Body of pancreas (tissue), 4 donors: ENCODE data around the gene PILRA. TPM values are rescaled to one million over a fixed set of nuclear protein-coding genes. Genes with fewer than 3 reads are reported as not detected.
"Not testable (repeated sequence)": the region's sequence is repeated elsewhere in the genome, so short reads cannot be mapped to it uniquely, and the experiment has no call there.

ENCODE experiments used
- ATAC-seq: fragments of 150-250 bp; one replicate; pipeline ENCODE4 v1.9.1; 2016
- DNase-seq, 4 donors: peaks; one replicate each; pipeline ENCODE4 v3.0.0-alpha.2; 2019
- H3K27ac ChIP-seq, 4 donors: fragments of 200-600 bp; sonication (generic); 1 replicate in 3 of 4; 2 replicates in 1 of 4; pipeline versions ENCODE4 v1.5.1 to v1.6.1; 2016 to 2019; ENCODE audit warnings: mild to moderate bottlenecking in 1 of 4, mixed read lengths in 1 of 4, moderate library complexity in 1 of 4
- H3K27me3 ChIP-seq, 2 donors: fragments of 200-600 bp; sonication (generic); one replicate each; pipeline ENCODE4 v1.6.0; 2016; ENCODE audit warnings: mild to moderate bottlenecking in 1 of 2
- H3K36me3 ChIP-seq, 2 donors: fragments of 200-600 bp; sonication (generic); replicated peaks in 1 of 2; 2 replicates each; pipeline ENCODE4 v1.5.1; 2016; ENCODE audit warnings: low read depth in 2 of 2; ENCODE audit not compliant: insufficient read depth in 1 of 2
- H3K4me1 ChIP-seq: fragments of 200-600 bp; sonication (generic); one replicate; pipeline ENCODE4 v1.6.0; 2016
- H3K4me3 ChIP-seq, 2 donors: fragments of 200-600 bp; sonication (generic); 1 replicate in 1 of 2; 2 replicates in 1 of 2; pipeline ENCODE4 v1.5.1; 2016 to 2019
- H3K9me3 ChIP-seq, 3 donors: fragments of 200-600 bp; sonication (generic); 1 replicate in 2 of 3; 2 replicates in 1 of 3; pipeline ENCODE4 v1.5.1; 2016
- POLR2A ChIP-seq, 3 donors: fragments of 450-650 bp; IDR thresholded peaks; one replicate each; pipeline ENCODE4 v1.6.1; 2016; ENCODE audit warnings: antibody characterized with exemption in 3 of 3, mild to moderate bottlenecking in 2 of 3
- WGBS, 2 donors: methylation state at CpG; one replicate each; pipeline ENCODE4 v1.1.5; 2017; 5-methylcytosine and 5-hydroxymethylcytosine counted together
- intact Hi-C: fragments of 100-400 bp; cut with DNase I; formaldehyde crosslinking; loops from one replicate; pipeline ENCODE4 v1.15.1; 2023
- total RNA-seq, 2 donors: library from RNA; depleted of rRNA; stranded (reverse); fragments of >200 nt; gene quantifications; one replicate each; pipeline ENCODE4 v1.1.0, GENCODE V29; 2016
- TF ChIP-seq, protein P1 (sequence below), 7 experiments: fragments of 450-650 bp in 4 of 7; fragments of 200-600 bp in 3 of 7; sonication (generic) in 3 of 7; IDR thresholded peaks; one replicate each; pipeline ENCODE4 v1.5.1; 2016 to 2019; ENCODE audit warnings: antibody characterized with exemption in 7 of 7

Gene PILRA
- total RNA-seq, 2 donors from 2014 or later = 7.0 TPM; not detected in 1

GRCh38 chr7:100374601-100375000 is 1.3 kb downstream of the PILRA start:
- H3K4me3 ChIP-seq = no peak overlapping the region
- ATAC-seq (no peak), DNase-seq (no peak)
- intact Hi-C loops = no loop called here
- 58 to 72% methylated on average over 5 of the region's 5 CpGs for WGBS, 2 donors
- H3K4me1 ChIP-seq = no peaks in the 10 kb centered on the region
- H3K36me3 ChIP-seq = no peaks in the 10 kb centered on the region
- no peaks in the 10 kb centered on the region for H3K9me3 ChIP-seq
- no peak overlapping the region for H3K27ac ChIP-seq
- no peaks in the 10 kb centered on the region for H3K27me3 ChIP-seq
- TF ChIP-seq, protein P1, sequence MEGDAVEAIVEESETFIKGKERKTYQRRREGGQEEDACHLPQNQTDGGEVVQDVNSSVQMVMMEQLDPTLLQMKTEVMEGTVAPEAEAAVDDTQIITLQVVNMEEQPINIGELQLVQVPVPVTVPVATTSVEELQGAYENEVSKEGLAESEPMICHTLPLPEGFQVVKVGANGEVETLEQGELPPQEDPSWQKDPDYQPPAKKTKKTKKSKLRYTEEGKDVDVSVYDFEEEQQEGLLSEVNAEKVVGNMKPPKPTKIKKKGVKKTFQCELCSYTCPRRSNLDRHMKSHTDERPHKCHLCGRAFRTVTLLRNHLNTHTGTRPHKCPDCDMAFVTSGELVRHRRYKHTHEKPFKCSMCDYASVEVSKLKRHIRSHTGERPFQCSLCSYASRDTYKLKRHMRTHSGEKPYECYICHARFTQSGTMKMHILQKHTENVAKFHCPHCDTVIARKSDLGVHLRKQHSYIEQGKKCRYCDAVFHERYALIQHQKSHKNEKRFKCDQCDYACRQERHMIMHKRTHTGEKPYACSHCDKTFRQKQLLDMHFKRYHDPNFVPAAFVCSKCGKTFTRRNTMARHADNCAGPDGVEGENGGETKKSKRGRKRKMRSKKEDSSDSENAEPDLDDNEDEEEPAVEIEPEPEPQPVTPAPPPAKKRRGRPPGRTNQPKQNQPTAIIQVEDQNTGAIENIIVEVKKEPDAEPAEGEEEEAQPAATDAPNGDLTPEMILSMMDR (IDR thresholded peaks at IDR 0.05) = no peak
- no peak for TF ChIP-seq POLR2A (IDR thresholded peaks at IDR 0.05)

GRCh38 chr7:100376066-100376465 is 2.8 kb downstream of the PILRA start:
- intact Hi-C loops = no loop called here
- 93% methylated on average over 3 of the region's 3 CpGs for WGBS, 2 donors
- DNase-seq = no peak

GRCh38 chr7:100378114-100378755 is 4.9 kb downstream of the PILRA start:
- no peak for TF ChIP-seq POLR2A (IDR thresholded peaks at IDR 0.05)
- TF ChIP-seq, protein P1 (IDR thresholded peaks at IDR 0.05) = no peak
- Histone ChIP-seq H3K27ac (no peak overlapping the region), H3K36me3 (no peaks in the 10 kb centered on the region), H3K9me3 (no peaks in the 10 kb centered on the region), H3K4me1 (no peaks in the 10 kb centered on the region), H3K27me3 (no peaks in the 10 kb centered on the region), H3K4me3 (no peak overlapping the region)
- intact Hi-C loops = no loop called here
- ATAC-seq = no peak
- no peak for DNase-seq
- WGBS, 2 donors = 80 to 83% methylated on average over 4 of the region's 4 CpGs

More at GRCh38 chr7:100376066-100376465, 2.8 kb downstream of the PILRA start:
- no peaks in the 10 kb centered on the region for H3K9me3 ChIP-seq
- TF ChIP-seq POLR2A (IDR thresholded peaks at IDR 0.05) = no peak
- TF ChIP-seq, protein P1 (IDR thresholded peaks at IDR 0.05) = no peak
- H3K36me3 ChIP-seq = no peaks in the 10 kb centered on the region
- H3K4me3 ChIP-seq = no peak overlapping the region
- H3K27ac ChIP-seq = no peak overlapping the region
- H3K27me3 ChIP-seq = no peaks in the 10 kb centered on the region
- no peaks in the 10 kb centered on the region for H3K4me1 ChIP-seq
- no peak for ATAC-seq

DNA sequence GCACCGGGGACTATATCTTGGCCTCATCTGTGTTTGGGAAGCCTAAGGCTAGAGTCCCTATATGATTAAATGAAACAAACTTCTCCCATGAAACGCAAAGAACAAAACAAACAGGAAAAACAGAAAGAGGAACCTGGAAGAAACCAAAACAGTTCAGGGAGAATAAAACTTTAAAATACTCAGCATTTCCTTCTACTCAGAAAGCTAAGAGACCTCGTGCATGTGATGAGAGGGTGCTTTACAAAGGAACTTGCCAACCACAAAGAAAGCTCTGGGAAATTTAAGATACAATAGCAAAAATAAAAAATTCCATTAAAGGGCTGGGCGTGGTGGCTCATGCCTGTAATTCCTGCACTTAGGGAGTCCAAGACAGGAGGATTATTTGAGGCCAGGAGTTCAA is 6.9 kb downstream of the PILRA start:
- TF ChIP-seq, protein P1 (IDR thresholded peaks at IDR 0.05) = no peak
- no peak for TF ChIP-seq POLR2A (IDR thresholded peaks at IDR 0.05)
- no peaks in the 10 kb centered on the region for H3K36me3 ChIP-seq
- H3K9me3 ChIP-seq = no peaks in the 10 kb centered on the region
- 70 to 87% methylated on average over 4 of the region's 4 CpGs for WGBS, 2 donors
- no peak for ATAC-seq
- peak overlapping the region in 1 of 4 donors; percentile 64 for H3K27ac ChIP-seq
- H3K4me3 ChIP-seq = no peak overlapping the region
- DNase-seq = no peak
- intact Hi-C loops = no loop called here
- no peaks in the 10 kb centered on the region for H3K4me1 ChIP-seq
- H3K27me3 ChIP-seq = no peaks in the 10 kb centered on the region

- H3K4me1 ChIP-seq, H3K27ac ChIP-seq, intact Hi-C loops, H3K9me3 ChIP-seq, H3K27me3 ChIP-seq, H3K4me3 ChIP-seq, H3K36me3 ChIP-seq, DNase-seq: not testable (repeated sequence)
- WGBS, 2 donors = 76% methylated on average over 26 of the region's 49 CpGs; no CpG with 5 or more reads in 1 of the 2 donors
- peak; percentile 21 for ATAC-seq
Measured at GRCh38 chr7:100381531-100382233, 8.4 kb downstream of the PILRA start.
